T-helper 1 cell (primary cell): ENCODE measurements around the gene BCAS4.
"Not testable (repeated sequence)": the region's sequence is repeated elsewhere in the genome, so short reads cannot be mapped to it uniquely, and the experiment has no call there.

Source experiments
- DNase-seq, 5 donors: peaks; one replicate each; pipeline ENCODE4 v3.0.0-alpha.2; 2012 to 2020

Gene BCAS4

GRCh38 chr20:50879649-50880550, 85.0 kb downstream of the BCAS4 start:
- no peak for DNase-seq

DNA sequence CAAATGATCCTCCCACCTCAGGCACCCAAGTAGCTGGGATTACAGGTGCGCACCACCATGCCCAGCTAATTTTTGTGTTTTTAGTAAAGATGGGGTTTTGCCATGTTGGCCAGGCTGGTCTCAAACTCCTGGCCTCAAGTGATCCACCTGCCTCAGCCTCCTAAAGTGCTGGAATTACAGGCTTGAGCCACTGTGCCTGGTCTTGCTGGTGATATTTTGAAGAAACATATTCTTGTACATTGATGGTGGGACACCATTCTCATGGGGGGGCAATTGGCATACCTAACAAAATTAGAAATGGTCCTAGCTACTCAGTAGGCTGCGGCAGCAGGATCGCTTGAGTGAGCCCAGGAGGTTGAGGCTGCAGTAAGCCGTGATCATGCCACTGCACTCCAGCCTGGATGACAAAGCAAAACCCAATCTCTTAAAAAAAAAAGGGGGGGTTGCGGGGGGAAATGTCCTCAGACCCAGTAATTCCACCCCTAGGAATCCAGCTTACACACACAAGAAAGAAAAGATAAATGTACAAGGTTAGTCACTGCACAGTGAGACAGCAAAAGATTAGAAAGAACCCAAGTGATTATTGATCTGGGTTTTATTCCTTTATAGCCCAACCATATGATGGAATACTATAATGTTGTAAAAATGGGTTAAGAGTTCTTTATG, 87.0 kb downstream of the BCAS4 start:
- DNase-seq = not testable (repeated sequence)

DNA sequence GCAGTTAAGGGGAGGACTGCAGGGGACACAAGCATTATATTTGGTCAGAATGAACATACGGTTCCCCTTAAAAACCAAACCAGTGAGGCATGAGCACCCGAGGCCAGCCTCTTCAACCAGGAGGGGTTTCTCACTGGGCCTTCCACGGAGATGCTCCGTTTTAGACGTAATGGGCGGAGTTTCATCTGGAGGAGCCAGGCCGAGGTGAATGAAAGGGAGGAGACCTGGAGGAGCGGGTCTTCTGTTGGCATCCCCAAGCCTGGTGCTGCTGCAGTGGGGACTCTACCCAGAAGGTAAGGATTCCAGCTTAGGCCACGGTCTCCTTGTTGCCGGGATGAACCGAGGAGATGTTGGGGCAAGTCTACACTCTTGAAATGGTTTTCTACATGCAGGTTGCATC, 89.0 kb downstream of the BCAS4 start:
- no peak for DNase-seq

DNA sequence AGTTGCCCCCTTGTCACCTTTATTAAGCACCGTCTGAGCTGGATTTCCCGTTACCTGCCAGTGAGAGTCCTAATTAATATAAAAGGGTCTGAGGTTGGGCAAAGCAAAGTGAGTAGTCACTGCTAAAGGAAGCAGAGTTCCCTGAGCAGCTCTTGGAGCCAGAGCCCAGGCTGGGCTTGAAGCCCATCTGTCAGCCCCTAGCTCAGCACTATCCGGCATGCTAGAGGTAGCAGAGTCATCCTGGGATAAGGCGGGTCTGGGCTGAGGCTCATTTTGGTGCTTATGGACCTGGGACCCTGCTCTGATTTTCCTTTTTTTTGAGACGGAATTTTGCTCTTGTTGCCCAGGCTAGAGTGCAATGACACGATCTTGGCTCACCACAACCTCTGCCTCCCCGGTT, 90.2 kb downstream of the BCAS4 start:
- no peak for DNase-seq

DNA sequence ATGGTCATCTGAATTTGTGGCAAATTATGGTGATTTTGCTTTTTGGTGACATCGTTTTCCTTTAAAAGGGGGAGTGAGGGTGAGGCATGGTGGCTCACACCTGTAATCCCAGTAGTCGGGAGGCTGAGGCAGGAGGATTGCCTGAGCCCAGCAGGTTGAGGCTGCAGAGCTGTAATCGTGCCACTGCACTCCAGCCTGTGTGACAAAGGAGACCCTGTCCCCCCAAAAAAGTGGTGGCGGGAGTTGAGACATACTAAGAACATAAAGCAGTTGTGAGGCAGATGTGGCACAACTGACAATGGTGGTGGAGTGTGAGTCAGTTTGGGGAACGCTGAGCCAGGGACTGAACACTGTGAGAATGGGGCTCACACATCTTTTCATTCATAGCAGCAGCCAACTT, 90.9 kb downstream of the BCAS4 start:
- DNase-seq = no peak

DNA sequence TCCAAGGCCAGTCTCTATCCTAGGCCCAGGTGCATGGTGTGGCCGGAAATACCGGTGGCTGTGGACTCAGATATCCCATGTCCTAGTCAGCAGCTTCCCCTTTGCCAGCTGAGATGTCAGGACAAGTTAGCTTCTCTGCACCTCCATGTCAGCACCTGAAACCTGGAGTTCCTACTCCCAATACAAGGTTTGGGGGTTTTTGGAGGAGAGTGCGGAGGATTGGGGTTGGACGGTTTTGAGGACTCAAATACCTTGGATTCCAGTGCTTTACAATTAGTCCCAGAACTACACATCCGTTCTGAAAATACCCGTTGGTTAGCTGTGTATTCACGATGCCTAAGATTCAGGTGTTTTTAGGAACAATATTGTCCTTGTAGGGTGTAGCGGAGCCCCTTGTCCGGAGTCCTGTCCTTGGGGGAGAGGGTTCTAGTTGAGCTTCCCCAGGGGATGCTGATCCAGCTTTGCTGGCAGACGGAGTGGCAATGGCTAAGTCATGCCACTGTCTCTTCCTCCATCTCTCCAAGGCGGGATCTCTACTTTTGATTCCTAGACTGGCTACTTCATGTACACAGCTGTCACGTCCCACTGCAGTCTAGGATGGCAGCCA, 91.4 kb downstream of the BCAS4 start:
- DNase-seq = no peak

DNA sequence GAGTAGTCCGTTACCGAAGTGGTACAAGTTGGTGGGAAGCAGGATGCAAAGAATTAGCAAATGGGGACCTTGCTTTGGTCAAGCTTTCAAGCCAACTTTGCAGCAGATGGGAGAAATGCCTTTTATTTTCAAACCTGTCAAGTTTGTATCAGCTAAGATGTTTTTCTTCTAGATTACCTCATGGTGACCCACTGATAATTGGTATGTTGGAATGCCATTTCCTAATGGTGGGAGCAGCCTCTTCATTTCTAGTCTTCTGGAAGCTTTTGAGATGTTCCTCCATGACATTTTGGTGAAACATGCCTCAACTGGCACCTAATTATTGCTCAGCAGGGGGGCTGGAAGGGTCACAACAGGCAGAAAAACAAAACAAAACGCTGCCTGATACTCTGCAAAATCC, 92.7 kb downstream of the BCAS4 start:
- no peak for DNase-seq

GRCh38 chr20:50891138-50891537, 96.3 kb downstream of the BCAS4 start:
- no peak for DNase-seq

DNA sequence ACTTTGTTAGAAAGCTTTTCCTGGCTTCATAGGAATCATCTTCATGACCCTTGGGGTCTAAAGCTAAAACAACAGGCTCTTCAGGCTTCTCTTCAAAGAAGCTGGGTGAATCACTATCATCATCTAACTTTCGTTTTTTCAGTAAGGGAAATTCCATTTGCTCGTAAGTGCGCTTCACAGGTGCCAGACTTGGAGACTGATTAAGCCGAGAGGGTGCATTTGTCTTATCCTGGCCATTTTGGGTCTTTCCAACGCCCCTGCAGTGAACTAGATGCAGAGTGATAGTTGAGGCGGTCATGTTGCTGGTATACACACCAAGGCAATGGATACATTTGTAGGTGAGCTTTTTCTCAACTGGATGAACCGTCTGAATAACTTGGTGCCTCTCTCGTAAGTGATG, 97.5 kb downstream of the BCAS4 start:
- no peak for DNase-seq

DNA sequence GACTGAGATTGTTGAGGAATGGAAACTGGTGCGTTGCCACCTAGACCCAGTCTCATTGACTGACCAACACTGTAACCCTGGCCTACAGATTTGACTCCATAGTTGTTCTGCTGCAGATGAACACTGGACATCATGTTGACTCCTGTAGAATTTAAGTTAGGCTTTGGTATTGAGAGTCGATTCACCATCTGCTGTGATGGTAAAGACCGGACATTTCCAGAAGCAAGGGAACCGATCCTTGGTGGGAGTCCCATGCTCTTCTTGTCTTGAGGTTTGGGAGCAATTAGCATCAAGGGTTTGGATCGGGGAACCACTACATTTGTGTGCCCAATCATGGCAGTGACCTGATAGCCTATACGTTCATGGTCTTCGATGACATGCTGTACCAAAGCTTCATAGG, 98.8 kb downstream of the BCAS4 start:
- DNase-seq = no peak

- DNase-seq = peak in 1 of 5 donors; percentile 10
Measured at GRCh38 chr20:50895111-50895830, 100.4 kb downstream of the BCAS4 start.

DNA sequence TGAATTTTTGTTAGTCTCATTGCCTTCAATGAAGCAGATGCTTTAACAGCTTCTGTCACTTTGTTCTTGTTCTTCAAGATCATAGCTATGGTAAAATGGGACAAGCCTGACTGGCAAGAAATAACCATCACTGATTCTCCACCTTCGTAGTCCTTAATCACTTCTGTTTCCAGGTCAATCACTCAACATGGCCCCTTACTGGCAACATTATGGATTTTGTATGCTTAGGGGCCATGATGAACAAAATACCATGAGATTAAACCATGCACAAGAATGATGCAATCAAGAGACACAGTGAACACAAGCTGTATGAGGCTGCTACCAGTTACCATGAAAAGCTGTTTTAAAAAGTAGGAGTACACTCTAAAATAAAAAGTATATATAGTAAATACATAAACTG, 103.6 kb downstream of the BCAS4 start:
- no peak for DNase-seq

DNA sequence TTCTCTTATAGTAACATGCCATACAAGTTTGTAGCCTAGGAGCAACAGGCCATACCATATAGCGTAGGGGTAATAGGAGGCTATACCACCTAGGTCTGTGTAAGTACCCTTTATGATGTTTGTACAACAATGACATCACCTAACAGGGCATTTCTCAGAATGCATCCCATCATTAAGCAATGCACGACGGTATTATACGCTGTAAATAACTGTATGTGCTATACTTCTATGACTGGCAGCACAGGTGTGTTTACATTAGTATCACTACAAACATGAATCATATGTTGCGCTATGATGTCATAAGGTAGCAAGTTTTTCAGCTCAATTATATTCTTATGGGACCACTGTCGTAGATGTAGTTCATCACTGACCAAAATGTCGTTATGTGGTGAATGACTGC, 105.4 kb downstream of the BCAS4 start:
- DNase-seq = no peak

DNA sequence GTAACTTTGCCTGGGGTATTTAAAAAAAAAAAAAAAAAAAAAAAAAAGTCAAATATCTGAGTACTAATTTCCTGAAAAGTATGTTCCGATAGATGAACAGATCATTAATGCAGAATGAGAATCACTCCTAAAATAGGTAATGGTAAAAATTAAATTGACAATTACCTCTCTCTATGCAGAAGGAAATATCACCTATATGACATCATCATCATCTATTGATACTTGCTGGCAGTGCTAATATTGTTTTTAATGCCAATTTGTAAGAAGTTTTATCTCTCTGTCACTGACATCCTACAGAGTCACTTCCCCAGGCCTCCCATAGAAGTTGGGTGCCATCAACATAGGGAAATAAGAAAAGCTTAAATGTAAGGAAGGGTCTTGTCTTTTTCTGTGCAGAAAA, 106.4 kb downstream of the BCAS4 start:
- no peak for DNase-seq

GRCh38 chr20:50903353-50904051, 108.6 kb downstream of the BCAS4 start:
- no peak for DNase-seq

GRCh38 chr20:50904067-50904570, 109.3 kb downstream of the BCAS4 start:
- DNase-seq = no peak

DNA sequence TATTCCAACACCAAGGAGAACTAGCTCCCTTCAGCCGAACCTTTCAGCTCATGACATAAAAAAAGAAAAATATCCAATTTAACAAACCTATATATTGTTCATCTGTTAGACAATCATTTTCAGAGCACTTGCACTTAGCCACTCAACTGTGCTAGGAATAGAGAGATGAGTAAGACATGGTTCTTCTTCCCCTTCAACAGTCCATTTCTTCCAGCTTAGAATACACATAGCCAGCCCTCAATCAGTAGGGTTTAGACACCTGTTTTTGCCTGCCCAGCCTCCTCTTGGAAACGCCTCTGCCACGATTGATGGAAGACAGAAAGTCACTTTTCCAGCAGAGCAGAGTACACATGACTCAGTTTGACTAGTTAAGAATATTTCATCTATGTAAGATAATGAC, 114.6 kb downstream of the BCAS4 start:
- no peak for DNase-seq

DNA sequence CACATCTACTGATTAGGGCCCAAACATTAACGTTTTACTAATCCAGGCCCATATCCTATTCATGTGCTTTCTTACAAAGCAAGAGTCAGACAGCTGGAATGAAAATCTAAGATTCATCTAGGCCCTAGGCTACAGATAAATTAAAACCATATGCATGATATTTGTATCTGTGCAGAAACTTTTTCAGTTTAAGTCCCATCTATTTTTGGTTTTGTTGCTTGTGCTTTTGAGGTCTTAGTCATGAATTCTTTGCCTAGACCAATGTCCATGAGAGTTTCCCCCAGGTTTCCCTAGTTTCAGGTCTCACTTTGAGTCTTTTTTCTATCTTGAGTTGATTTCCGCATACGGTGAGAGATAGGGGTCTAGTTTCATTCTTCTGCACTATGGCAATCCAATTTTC, 116.2 kb downstream of the BCAS4 start:
- DNase-seq = no peak

GRCh38 chr20:50911716-50912115, 116.9 kb downstream of the BCAS4 start:
- DNase-seq = no peak

GRCh38 chr20:50913690-50914375, 119.0 kb downstream of the BCAS4 start:
- peak in 1 of 5 donors; percentile 58 for DNase-seq

DNA sequence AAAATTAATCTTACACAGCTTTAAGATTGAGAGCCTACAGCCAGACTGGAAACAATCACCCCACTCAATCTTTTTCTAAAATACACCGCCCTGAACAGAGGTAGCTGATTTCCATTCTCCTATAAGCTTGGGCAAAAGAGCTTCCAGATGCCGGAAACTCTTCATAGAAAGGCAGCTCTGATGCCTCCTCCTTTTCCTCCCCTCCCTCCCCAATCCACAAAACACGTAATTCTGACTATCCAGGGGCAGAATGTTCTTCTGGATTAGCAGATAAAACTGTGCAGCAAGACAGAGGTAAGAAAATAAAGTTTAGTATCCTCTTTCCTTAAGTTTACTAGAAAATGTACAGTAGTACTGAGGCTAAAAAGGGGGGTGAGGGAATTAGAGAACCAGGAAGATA, 120.6 kb downstream of the BCAS4 start:
- no peak for DNase-seq

GRCh38 chr20:50916257-50916656, 121.4 kb downstream of the BCAS4 start:
- DNase-seq = no peak
